Parathyroid adenoma (tissue), 2 donors: ENCODE results near the gene NSUN7.

Experiments
- H2AFZ ChIP-seq: fragments of 300-600 bp; sonication (generic); one replicate; pipeline ENCODE4 v1.7.0; 2017; ENCODE audit warnings: antibody characterized with exemption, mild to moderate bottlenecking
- H3K27ac ChIP-seq: fragments of 300-600 bp; sonication (generic); one replicate; pipeline ENCODE4 v1.7.0; 2017
- H3K27me3 ChIP-seq: fragments of 300-600 bp; sonication (generic); one replicate; pipeline ENCODE4 v1.7.0; 2017; ENCODE audit warnings: low read length; ENCODE audit not compliant: control insufficient read depth, insufficient read depth
- H3K36me3 ChIP-seq: fragments of 300-600 bp; sonication (generic); one replicate; pipeline ENCODE4 v1.7.0; 2017; ENCODE audit warnings: low read length; ENCODE audit not compliant: control insufficient read depth, insufficient read depth
- H3K4me1 ChIP-seq: fragments of 300-600 bp; sonication (generic); one replicate; pipeline ENCODE4 v1.7.0; 2017; ENCODE audit warnings: control low read depth
- H3K4me2 ChIP-seq: fragments of 300-600 bp; sonication (generic); one replicate; pipeline ENCODE4 v1.7.0; 2017; ENCODE audit warnings: low read length
- H3K4me3 ChIP-seq: fragments of 300-600 bp; sonication (generic); one replicate; pipeline ENCODE4 v1.7.0; 2017; ENCODE audit warnings: low read depth, low read length
- H3K79me2 ChIP-seq: fragments of 300-600 bp; sonication (generic); one replicate; pipeline ENCODE4 v1.7.0; 2017; ENCODE audit warnings: control low read depth
- H3K9ac ChIP-seq: fragments of 300-600 bp; sonication (generic); one replicate; pipeline ENCODE4 v1.7.0; 2017; ENCODE audit warnings: mild to moderate bottlenecking
- H3K9me3 ChIP-seq: fragments of 300-600 bp; sonication (generic); one replicate; pipeline ENCODE4 v1.7.0; 2017; ENCODE audit warnings: low read length; ENCODE audit not compliant: control insufficient read depth
- CTCF ChIP-seq: fragments of 300-600 bp; sonication (generic); IDR thresholded peaks from one replicate; pipeline ENCODE4 v1.7.0; 2017; ENCODE audit warnings: antibody characterized with exemption, mild to moderate bottlenecking
- donor health status: primary hyperparathyroidism.

The NSUN7 gene

DNA sequence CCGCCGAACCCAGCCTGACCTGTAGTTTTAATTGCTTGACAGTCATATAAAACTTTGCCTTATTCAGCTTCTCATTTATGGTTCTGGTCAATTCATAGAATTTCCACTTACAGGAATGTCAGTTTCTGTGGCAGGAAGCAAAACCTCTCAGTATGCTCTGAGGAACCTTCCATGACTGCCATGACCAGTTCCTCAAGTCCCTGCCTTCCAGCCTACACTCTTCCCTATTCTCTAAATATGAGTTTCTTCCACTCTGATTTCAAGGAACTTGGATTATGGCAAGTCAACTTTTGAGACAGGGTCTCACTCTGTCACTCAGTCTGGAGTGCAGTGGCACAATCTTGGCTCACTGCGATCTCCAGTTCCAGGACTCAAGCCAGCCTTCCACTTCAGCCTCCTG lies 26.0 kb upstream of the NSUN7 start:
- Histone ChIP-seq H3K4me1 (no peaks in the 10 kb centered on the region), H3K79me2 (no peaks in the 10 kb centered on the region), H2AFZ (no peak overlapping the region), H3K9me3 (no peaks in the 10 kb centered on the region), H3K27ac (no peak overlapping the region), H3K4me2 (no peak overlapping the region), H3K4me3 (no peak overlapping the region), H3K36me3 (no peaks in the 10 kb centered on the region), H3K9ac (no peak overlapping the region), H3K27me3 (no peaks in the 10 kb centered on the region)
- no peak for TF ChIP-seq CTCF

GRCh38 chr4:40728333-40728732 lies 21.4 kb upstream of the NSUN7 start:
- TF ChIP-seq CTCF: no peak
- no peak overlapping the region for H3K27ac ChIP-seq
- H3K9me3 ChIP-seq: no peaks in the 10 kb centered on the region
- H3K27me3 ChIP-seq: no peaks in the 10 kb centered on the region
- H3K4me3 ChIP-seq: no peak overlapping the region
- no peaks in the 10 kb centered on the region for H3K79me2 ChIP-seq
- H3K4me1 ChIP-seq: no peaks in the 10 kb centered on the region
- no peak overlapping the region for H3K4me2 ChIP-seq
- no peak overlapping the region for H3K9ac ChIP-seq
- H2AFZ ChIP-seq: no peak overlapping the region
- H3K36me3 ChIP-seq: no peaks in the 10 kb centered on the region

DNA sequence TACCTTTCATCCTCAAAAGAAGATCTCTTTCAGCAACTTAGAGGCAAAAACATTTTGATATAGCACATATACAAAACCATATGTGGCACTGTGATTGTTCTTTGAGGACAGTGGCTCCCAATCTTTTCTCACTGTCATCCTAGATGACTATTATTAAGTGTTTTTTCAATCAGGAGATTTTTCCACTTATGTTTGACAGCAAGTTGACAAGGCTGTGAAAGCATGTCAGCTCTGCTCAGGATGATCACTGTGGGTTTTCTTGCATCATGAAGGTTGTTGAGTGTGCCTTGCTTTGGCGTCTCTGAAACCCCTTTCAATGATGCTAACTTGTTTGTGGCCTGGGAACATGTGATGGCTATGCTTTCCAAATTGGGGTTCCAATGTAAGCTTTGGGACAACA lies 20.2 kb upstream of the NSUN7 start:
- Histone ChIP-seq H3K36me3 (no peaks in the 10 kb centered on the region), H3K4me1 (no peaks in the 10 kb centered on the region), H3K9ac (no peak overlapping the region), H3K9me3 (no peaks in the 10 kb centered on the region), H2AFZ (no peak overlapping the region), H3K4me2 (no peak overlapping the region), H3K27me3 (no peaks in the 10 kb centered on the region), H3K79me2 (no peaks in the 10 kb centered on the region), H3K4me3 (no peak overlapping the region), H3K27ac (no peak overlapping the region)
- no peak for TF ChIP-seq CTCF

GRCh38 chr4:40730091-40730679 lies 19.6 kb upstream of the NSUN7 start:
- no peaks in the 10 kb centered on the region for H3K27me3 ChIP-seq
- no peak for TF ChIP-seq CTCF
- H2AFZ ChIP-seq: no peak overlapping the region
- H3K4me2 ChIP-seq: no peak overlapping the region
- H3K36me3 ChIP-seq: no peaks in the 10 kb centered on the region
- no peaks in the 10 kb centered on the region for H3K9me3 ChIP-seq
- H3K27ac ChIP-seq: no peak overlapping the region
- no peak overlapping the region for H3K9ac ChIP-seq
- no peaks in the 10 kb centered on the region for H3K79me2 ChIP-seq
- H3K4me1 ChIP-seq: no peaks in the 10 kb centered on the region
- H3K4me3 ChIP-seq: no peak overlapping the region

GRCh38 chr4:40731361-40731760 lies 18.4 kb upstream of the NSUN7 start:
- no peak overlapping the region for H3K27ac ChIP-seq
- H3K9me3 ChIP-seq: no peaks in the 10 kb centered on the region
- H3K79me2 ChIP-seq: no peaks in the 10 kb centered on the region
- H3K27me3 ChIP-seq: no peaks in the 10 kb centered on the region
- no peak overlapping the region for H3K4me2 ChIP-seq
- no peak overlapping the region for H3K9ac ChIP-seq
- no peak overlapping the region for H2AFZ ChIP-seq
- TF ChIP-seq CTCF: no peak
- no peaks in the 10 kb centered on the region for H3K4me1 ChIP-seq
- H3K36me3 ChIP-seq: no peaks in the 10 kb centered on the region
- no peak overlapping the region for H3K4me3 ChIP-seq
